ENCODE data around the gene CSMD2.

GRCh38 chr1:33966346-33967141 is 198.5 kb downstream of the CSMD2 start:
- TF ChIP-seq CTCF (conservative IDR thresholded peaks at IDR 0.05; ENCODE audit: low read depth in 2 of 2) (no peak), POLR2AphosphoS5 (IDR thresholded peaks at IDR 0.05; ENCODE audit: low read depth) (no peak), EZH2 (IDR thresholded peaks at IDR 0.05; ENCODE audit: low read depth, unreplicated experiment) (no peak), REST (IDR thresholded peaks at IDR 0.05; ENCODE audit: unreplicated experiment) (no peak)
